SIG-M5 (cell line): ENCODE data around the gene GGNBP2.
"Not testable (repeated sequence)": the region's sequence is repeated elsewhere in the genome, so short reads cannot be mapped to it uniquely, and the experiment has no call there.

Source experiments
- DNase-seq: peaks from one replicate; lab custom pipeline; 2025; lab: John Stamatoyannopoulos, UW

Gene GGNBP2

GRCh38 chr17:36600936-36601302, 56.2 kb downstream of the GGNBP2 start:
- no peak for DNase-seq

GRCh38 chr17:36601303-36602029, 56.7 kb downstream of the GGNBP2 start, which contains the start of gene MRM1:
Gene MRM1 (plus strand): TSS chr17:36601583. CDS start chr17:36601811, 228 bp downstream.
- no peak for DNase-seq

GRCh38 chr17:36602030-36602748, 57.5 kb downstream of the GGNBP2 start:
- no peak for DNase-seq

- DNase-seq: no peak
Observed at GRCh38 chr17:36602924-36603384, 58.2 kb downstream of the GGNBP2 start.

GRCh38 chr17:36605028-36605427, 60.3 kb downstream of the GGNBP2 start:
- DNase-seq: not testable (repeated sequence)

- no peak for DNase-seq
Observed at GRCh38 chr17:36608280-36608679, 63.6 kb downstream of the GGNBP2 start.

GRCh38 chr17:36608794-36609497, 64.2 kb downstream of the GGNBP2 start:
- no peak for DNase-seq

GRCh38 chr17:36609498-36609862, 64.8 kb downstream of the GGNBP2 start:
- DNase-seq: no peak

- DNase-seq: no peak
Observed at GRCh38 chr17:36610474-36610873, 65.8 kb downstream of the GGNBP2 start.

GRCh38 chr17:36611345-36612072, 66.8 kb downstream of the GGNBP2 start:
- DNase-seq: no peak

GRCh38 chr17:36612323-36612722, 67.6 kb downstream of the GGNBP2 start:
- no peak for DNase-seq

- DNase-seq: no peak
Observed at GRCh38 chr17:36613155-36613554, 68.4 kb downstream of the GGNBP2 start.

GRCh38 chr17:36614081-36614480, 69.4 kb downstream of the GGNBP2 start:
- no peak for DNase-seq

GRCh38 chr17:36614933-36615332, 70.2 kb downstream of the GGNBP2 start:
- no peak for DNase-seq

GRCh38 chr17:36616061-36617029, 71.6 kb downstream of the GGNBP2 start:
- DNase-seq: no peak

GRCh38 chr17:36617773-36618172, 73.1 kb downstream of the GGNBP2 start:
- no peak for DNase-seq

GRCh38 chr17:36623281-36623680, 78.6 kb downstream of the GGNBP2 start:
- no peak for DNase-seq

GRCh38 chr17:36625188-36625587, 80.5 kb downstream of the GGNBP2 start:
- DNase-seq: no peak

- DNase-seq: no peak
Observed at GRCh38 chr17:36627101-36627500, 82.4 kb downstream of the GGNBP2 start.

GRCh38 chr17:36628576-36628975, 83.9 kb downstream of the GGNBP2 start:
- DNase-seq: no peak
